GM23338 (cell line): Measurements from ENCODE around the gene SUB1. TPM values are rescaled to one million over a fixed set of nuclear protein-coding genes. Genes with fewer than 3 reads are reported as not detected.

Experiments used
- ATAC-seq: fragments of 200-7000 bp; cut with Tn5 transposase; 3 replicates; pipeline ENCODE4 v1.9.1; 2020
- DNase-seq: peaks from one replicate; pipeline ENCODE4 v3.0.0-alpha.2; 2015; ENCODE audit warnings: low spot score
- H2AFZ ChIP-seq: fragments of 200-600 bp; sonication (generic); 2 replicates; pipeline ENCODE4 v1.8.0; 2016; ENCODE audit warnings: antibody characterized with exemption, mild to moderate bottlenecking, moderate library complexity
- H3F3A ChIP-seq: fragments of 200-600 bp; sonication (generic); replicated peaks from 2 replicates; pipeline ENCODE4 v1.8.0; 2017; ENCODE audit warnings: antibody characterized with exemption, mixed run types, low read depth
- H3K27ac ChIP-seq: fragments of 200-600 bp; sonication (generic); 2 replicates; pipeline ENCODE4 v1.6.1; 2016; ENCODE audit warnings: low read depth
- H3K27me3 ChIP-seq: fragments of 200-600 bp; sonication (generic); 2 replicates; pipeline ENCODE4 v1.8.0; 2016; ENCODE audit warnings: mild to moderate bottlenecking, mixed run types, moderate library complexity; ENCODE audit not compliant: insufficient read depth
- H3K36me3 ChIP-seq: fragments of 200-600 bp; sonication (generic); 2 replicates; pipeline ENCODE4 v1.8.0; 2016; ENCODE audit warnings: mild to moderate bottlenecking; ENCODE audit not compliant: insufficient read depth
- H3K4me1 ChIP-seq: fragments of 200-600 bp; sonication (generic); 2 replicates; pipeline ENCODE4 v1.8.0; 2016; ENCODE audit warnings: mild to moderate bottlenecking, moderate library complexity; ENCODE audit not compliant: insufficient read depth
- H3K4me2 ChIP-seq: fragments of 200-600 bp; sonication (generic); 2 replicates; pipeline ENCODE4 v1.7.1; 2017; ENCODE audit warnings: mixed run types
- H3K4me3 ChIP-seq: fragments of 200-600 bp; sonication (generic); 2 replicates; pipeline ENCODE4 v1.6.1; 2016; ENCODE audit warnings: mixed run types
- H3K79me2 ChIP-seq: fragments of 200-600 bp; sonication (generic); replicated peaks from 2 replicates; pipeline ENCODE4 v1.8.0; 2017; ENCODE audit warnings: mild to moderate bottlenecking; ENCODE audit not compliant: insufficient read depth
- H3K9me2 ChIP-seq: fragments of 200-600 bp; sonication (generic); 2 replicates; pipeline ENCODE4 v1.8.0; 2017; ENCODE audit not compliant: insufficient read depth
- H4K20me1 ChIP-seq: fragments of 200-600 bp; sonication (generic); replicated peaks from 2 replicates; pipeline ENCODE4 v1.8.0; 2017; ENCODE audit warnings: mild to moderate bottlenecking; ENCODE audit not compliant: insufficient read depth
- H3K27ac Mint-ChIP-seq: 2 replicates; pipeline ENCODE4 v1.8.0; 2020; ENCODE audit warnings: inconsistent platforms, mild to moderate bottlenecking, moderate library complexity, mixed read lengths
- H3K27me3 Mint-ChIP-seq: 3 replicates; pipeline ENCODE4 v1.8.0; 2022; ENCODE audit warnings: low read depth, mild to moderate bottlenecking, moderate library complexity, mixed read lengths, inconsistent platforms; ENCODE audit not compliant: insufficient read depth, poor library complexity
- H3K36me3 Mint-ChIP-seq: 3 replicates; pipeline ENCODE4 v1.8.0; 2021; ENCODE audit warnings: low read depth, mild to moderate bottlenecking, inconsistent platforms, moderate library complexity, mixed read lengths
- H3K4me1 Mint-ChIP-seq: 3 replicates; pipeline ENCODE4 v1.8.0; 2020; ENCODE audit warnings: mild to moderate bottlenecking, inconsistent platforms, mixed read lengths
- H3K4me3 Mint-ChIP-seq: 3 replicates; pipeline ENCODE4 v1.8.0; 2021; ENCODE audit warnings: moderate library complexity, mild to moderate bottlenecking, inconsistent platforms, mixed read lengths
- H3K9me3 Mint-ChIP-seq: 3 replicates; pipeline ENCODE4 v1.8.0; 2020; ENCODE audit warnings: moderate library complexity, mild to moderate bottlenecking, inconsistent platforms, mixed read lengths
- EZH2phosphoT487 ChIP-seq: fragments of 200-600 bp; sonication (generic); IDR thresholded peaks from one replicate; pipeline ENCODE4 v1.8.1; 2018; ENCODE audit warnings: antibody characterized with exemption; ENCODE audit not compliant: unreplicated experiment
- JUNB ChIP-seq: IDR thresholded peaks from one replicate; pipeline ENCODE4 v1.6.1; 2016; ENCODE audit warnings: antibody characterized with exemption; ENCODE audit not compliant: unreplicated experiment
- NANOG ChIP-seq: IDR thresholded peaks from 2 replicates; pipeline ENCODE4 v1.6.1; 2016; ENCODE audit warnings: antibody characterized with exemption, borderline replicate concordance
- POLR2AphosphoS5 ChIP-seq: IDR thresholded peaks from 2 replicates; pipeline ENCODE4 v1.6.1; 2016; ENCODE audit warnings: antibody characterized with exemption, low read depth
- STAT1 ChIP-seq: IDR thresholded peaks from one replicate; pipeline ENCODE4 v1.6.1; 2016; ENCODE audit warnings: antibody characterized with exemption; ENCODE audit not compliant: unreplicated experiment
- ZNF114 ChIP-seq: fragments of 250-450 bp; sonication (Bioruptor Pico); IDR thresholded peaks from 2 replicates; pipeline ENCODE4 v1.5.0; 2020; ENCODE audit warnings: mild to moderate bottlenecking, moderate library complexity
- ZNF331 ChIP-seq: fragments of 250-450 bp; sonication (Bioruptor Pico); IDR thresholded peaks from 2 replicates; pipeline ENCODE4 v1.5.0; 2020; ENCODE audit warnings: low read depth, mild to moderate bottlenecking, moderate library complexity
- polyA plus RNA-seq: library from polyadenylated mRNA; unstranded; fragments of >200 nt; fragmentation: Nextera tagmentation; extraction: Ambion mirVana; gene quantifications from 2 replicates; pipeline ENCODE4 v1.2.1, GENCODE V29; 2016
- total RNA-seq: library from RNA; depleted of rRNA; stranded (reverse); fragments of >200 nt; shearing (Covaris generic); gene quantifications from 2 replicates; pipeline ENCODE4 v1.2.3, GENCODE V29; 2014
- TF ChIP-seq, protein P1 (sequence below): IDR thresholded peaks from one replicate; pipeline ENCODE4 v1.6.1; 2018; ENCODE audit warnings: antibody characterized with exemption; ENCODE audit not compliant: unreplicated experiment
- TF ChIP-seq, protein P2 (sequence below), 2 experiments: fragments of 200-600 bp in 1 of 2; sonication (generic) in 1 of 2; conservative IDR thresholded peaks; 2 replicates each; pipeline versions ENCODE4 v1.5.1 to v1.6.1; 2016 to 2017; ENCODE audit warnings: antibody characterized with exemption in 2 of 2, low read depth in 2 of 2, mild to moderate bottlenecking in 2 of 2, moderate library complexity in 1 of 2

The SUB1 gene
- total and polyA plus RNA-seq, 2 experiments from 2014 or later, result 365 to 1,041 TPM

DNA sequence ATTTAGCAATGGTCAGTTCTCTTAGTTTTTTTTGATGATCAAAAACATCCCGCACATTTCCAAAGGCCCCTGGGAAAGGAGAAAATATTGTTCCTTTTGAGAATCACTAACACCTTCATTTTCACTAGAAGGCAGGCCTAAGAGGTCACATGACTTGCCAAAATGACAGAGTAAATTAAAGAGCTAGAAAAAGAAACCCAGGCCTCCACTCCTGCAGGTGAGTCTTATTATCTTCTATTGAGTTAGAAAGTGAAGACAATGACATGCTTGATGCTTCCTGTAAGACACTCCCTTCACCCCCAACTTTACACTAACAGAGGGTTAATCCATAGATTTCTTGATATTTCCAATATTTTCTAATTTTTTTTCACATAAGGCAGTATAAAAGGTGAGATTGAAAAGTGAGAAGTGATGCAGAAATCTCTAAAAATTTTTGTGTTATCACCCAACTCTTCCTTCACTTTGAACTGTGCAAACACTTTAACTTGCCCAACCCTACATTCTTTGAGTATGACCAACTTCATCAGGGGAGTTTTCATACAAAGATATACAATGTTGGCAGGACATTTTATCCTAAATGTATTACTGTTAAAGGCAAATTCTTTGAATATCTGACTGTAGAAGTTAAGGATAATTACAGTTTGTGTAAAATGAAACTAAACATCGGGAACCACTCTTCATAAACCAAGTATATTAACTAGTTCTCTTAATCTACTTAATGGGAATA lies 57.1 kb downstream of the SUB1 start:
- ATAC-seq (no peak), DNase-seq (no peak)
- Histone ChIP-seq H3K27me3 (no peaks in the 10 kb centered on the region), H3K79me2 (no peaks in the 10 kb centered on the region), H2AFZ (0 out of 2 replicates have a peak overlapping the region, but pooled peaks have one; percentile 60), H3K36me3 (no peaks in the 10 kb centered on the region), H3K4me1 (no peaks in the 10 kb centered on the region), H3K27ac (no peak overlapping the region), H3K4me3 (no peak overlapping the region), H3K9me2 (no peaks in the 10 kb centered on the region), H4K20me1 (no peaks in the 10 kb centered on the region), H3K4me2 (no peak overlapping the region), H3F3A (no peaks in the 10 kb centered on the region)
- H3K27me3 Mint-ChIP-seq, result peaks cover 4% of the 10 kb centered on the region
- no peaks in the 10 kb centered on the region for H3K4me1 Mint-ChIP-seq
- no peaks in the 10 kb centered on the region; the same call in 2 of the 3 replicates for H3K36me3 Mint-ChIP-seq
- H3K27ac Mint-ChIP-seq, result no peak overlapping the region
- no peak for TF ChIP-seq STAT1
- peaks cover 6% of the 10 kb centered on the region; the same call in 2 of the 3 replicates for H3K9me3 Mint-ChIP-seq
- H3K4me3 Mint-ChIP-seq, result no peak overlapping the region

DNA sequence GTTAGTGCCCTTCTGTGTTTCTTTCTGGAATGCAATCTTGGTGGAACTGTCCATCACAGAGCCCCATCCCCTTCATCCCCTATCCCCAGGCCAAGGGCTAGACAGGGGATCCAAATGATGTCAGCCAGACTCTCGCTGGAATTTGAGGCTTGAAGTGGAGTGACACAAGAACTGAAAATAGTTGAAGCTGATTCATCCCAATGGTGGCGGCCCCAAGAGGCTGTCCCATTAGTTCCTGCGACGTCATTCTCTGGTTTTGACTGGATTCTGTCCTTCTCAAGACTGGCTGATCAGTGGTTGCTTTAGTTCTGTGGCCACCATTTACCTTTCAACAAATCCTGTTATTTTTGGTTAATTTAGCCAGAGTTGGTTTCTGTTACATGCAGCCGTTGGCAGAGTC lies 59.9 kb downstream of the SUB1 start:
- H3K27ac Mint-ChIP-seq, result no peak overlapping the region

DNA sequence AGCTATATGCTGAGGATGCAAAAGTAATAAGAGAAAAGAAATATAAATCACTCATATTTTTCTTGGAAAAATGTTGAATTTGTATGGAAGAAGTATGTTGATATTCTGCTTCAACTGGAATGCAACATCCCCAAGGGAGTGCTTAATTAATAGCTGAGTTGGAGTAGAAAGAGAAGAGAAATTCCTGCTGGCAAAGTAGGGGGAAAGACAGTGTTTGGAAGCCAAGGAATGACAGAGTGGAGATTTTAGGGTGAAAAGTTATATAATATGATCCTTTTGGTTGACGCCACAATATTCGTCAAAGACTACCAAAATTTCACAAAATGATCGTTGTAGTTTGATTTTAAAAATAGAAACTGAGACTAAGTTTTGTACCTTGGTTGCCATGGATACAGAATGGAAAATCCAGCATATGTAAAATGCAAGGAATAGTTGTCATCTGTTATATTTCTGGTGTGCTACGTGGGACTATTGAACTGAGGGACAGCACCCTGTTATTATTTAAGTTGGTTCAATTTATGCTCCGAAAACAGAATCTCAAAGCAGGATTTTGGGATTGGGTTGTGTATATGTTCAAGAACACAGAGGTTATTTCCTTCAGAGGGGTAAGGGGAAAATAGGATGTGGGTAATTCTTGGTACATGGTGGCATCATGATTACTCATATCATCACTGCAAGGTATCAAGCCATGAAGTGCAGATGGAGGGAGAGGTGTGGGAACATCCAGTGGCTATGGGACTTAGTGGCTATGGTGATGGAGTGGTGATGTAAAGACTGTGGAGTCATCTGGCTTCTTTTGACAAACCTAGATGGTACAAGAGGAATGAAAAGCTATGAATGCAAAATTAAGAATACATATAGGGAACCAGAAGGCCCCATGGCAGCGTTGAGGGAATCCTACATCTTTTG lies 61.0 kb downstream of the SUB1 start:
- H3K4me1 Mint-ChIP-seq, result no peaks in the 10 kb centered on the region
- peaks cover 7% of the 10 kb centered on the region for H3K9me3 Mint-ChIP-seq
- no peak for TF ChIP-seq ZNF114 (CRISPR knock-in tag)
- TF ChIP-seq, protein P1, sequence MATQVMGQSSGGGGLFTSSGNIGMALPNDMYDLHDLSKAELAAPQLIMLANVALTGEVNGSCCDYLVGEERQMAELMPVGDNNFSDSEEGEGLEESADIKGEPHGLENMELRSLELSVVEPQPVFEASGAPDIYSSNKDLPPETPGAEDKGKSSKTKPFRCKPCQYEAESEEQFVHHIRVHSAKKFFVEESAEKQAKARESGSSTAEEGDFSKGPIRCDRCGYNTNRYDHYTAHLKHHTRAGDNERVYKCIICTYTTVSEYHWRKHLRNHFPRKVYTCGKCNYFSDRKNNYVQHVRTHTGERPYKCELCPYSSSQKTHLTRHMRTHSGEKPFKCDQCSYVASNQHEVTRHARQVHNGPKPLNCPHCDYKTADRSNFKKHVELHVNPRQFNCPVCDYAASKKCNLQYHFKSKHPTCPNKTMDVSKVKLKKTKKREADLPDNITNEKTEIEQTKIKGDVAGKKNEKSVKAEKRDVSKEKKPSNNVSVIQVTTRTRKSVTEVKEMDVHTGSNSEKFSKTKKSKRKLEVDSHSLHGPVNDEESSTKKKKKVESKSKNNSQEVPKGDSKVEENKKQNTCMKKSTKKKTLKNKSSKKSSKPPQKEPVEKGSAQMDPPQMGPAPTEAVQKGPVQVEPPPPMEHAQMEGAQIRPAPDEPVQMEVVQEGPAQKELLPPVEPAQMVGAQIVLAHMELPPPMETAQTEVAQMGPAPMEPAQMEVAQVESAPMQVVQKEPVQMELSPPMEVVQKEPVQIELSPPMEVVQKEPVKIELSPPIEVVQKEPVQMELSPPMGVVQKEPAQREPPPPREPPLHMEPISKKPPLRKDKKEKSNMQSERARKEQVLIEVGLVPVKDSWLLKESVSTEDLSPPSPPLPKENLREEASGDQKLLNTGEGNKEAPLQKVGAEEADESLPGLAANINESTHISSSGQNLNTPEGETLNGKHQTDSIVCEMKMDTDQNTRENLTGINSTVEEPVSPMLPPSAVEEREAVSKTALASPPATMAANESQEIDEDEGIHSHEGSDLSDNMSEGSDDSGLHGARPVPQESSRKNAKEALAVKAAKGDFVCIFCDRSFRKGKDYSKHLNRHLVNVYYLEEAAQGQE, result no peak
- TF ChIP-seq EZH2phosphoT487, result no peak
- TF ChIP-seq NANOG, result no peak
- TF ChIP-seq POLR2AphosphoS5, result no peak
- TF ChIP-seq JUNB, result no peak
- TF ChIP-seq STAT1, result no peak
- no peak for TF ChIP-seq ZNF331

More for the DNA sequence above, 59.9 kb downstream of the SUB1 start:
- peaks cover 11% of the 10 kb centered on the region for H3K9me3 Mint-ChIP-seq
- Histone ChIP-seq H3K4me1 (no peaks in the 10 kb centered on the region), H3K4me2 (no peak overlapping the region), H2AFZ (no peak overlapping the region), H3K79me2 (no peaks in the 10 kb centered on the region), H3K4me3 (no peak overlapping the region), H3K9me2 (no peaks in the 10 kb centered on the region), H4K20me1 (no peaks in the 10 kb centered on the region), H3F3A (no peaks in the 10 kb centered on the region), H3K36me3 (no peaks in the 10 kb centered on the region), H3K27me3 (no peaks in the 10 kb centered on the region), H3K27ac (no peak overlapping the region)
- ATAC-seq, result no peak
- H3K4me3 Mint-ChIP-seq, result no peak overlapping the region
- no peak for TF ChIP-seq JUNB
- TF ChIP-seq, protein P2, sequence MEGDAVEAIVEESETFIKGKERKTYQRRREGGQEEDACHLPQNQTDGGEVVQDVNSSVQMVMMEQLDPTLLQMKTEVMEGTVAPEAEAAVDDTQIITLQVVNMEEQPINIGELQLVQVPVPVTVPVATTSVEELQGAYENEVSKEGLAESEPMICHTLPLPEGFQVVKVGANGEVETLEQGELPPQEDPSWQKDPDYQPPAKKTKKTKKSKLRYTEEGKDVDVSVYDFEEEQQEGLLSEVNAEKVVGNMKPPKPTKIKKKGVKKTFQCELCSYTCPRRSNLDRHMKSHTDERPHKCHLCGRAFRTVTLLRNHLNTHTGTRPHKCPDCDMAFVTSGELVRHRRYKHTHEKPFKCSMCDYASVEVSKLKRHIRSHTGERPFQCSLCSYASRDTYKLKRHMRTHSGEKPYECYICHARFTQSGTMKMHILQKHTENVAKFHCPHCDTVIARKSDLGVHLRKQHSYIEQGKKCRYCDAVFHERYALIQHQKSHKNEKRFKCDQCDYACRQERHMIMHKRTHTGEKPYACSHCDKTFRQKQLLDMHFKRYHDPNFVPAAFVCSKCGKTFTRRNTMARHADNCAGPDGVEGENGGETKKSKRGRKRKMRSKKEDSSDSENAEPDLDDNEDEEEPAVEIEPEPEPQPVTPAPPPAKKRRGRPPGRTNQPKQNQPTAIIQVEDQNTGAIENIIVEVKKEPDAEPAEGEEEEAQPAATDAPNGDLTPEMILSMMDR (conservative IDR thresholded peaks at IDR 0.05; ENCODE audit: low read depth in 2 of 2), result 0 out of 4 replicates have a peak, but pooled peaks of 1 of the 2 experiments have one; percentile 5
- no peaks in the 10 kb centered on the region; the same call in 2 of the 3 replicates for H3K36me3 Mint-ChIP-seq
- peak; percentile 4 for DNase-seq
- H3K4me1 Mint-ChIP-seq, result no peaks in the 10 kb centered on the region
- H3K27me3 Mint-ChIP-seq, result peaks cover 2% of the 10 kb centered on the region

More for the DNA sequence above, 61.0 kb downstream of the SUB1 start:
- no peaks in the 10 kb centered on the region for H3K36me3 Mint-ChIP-seq
- Histone ChIP-seq H3K4me1 (no peaks in the 10 kb centered on the region), H3K36me3 (no peaks in the 10 kb centered on the region), H3K79me2 (no peaks in the 10 kb centered on the region), H3K4me3 (no peak overlapping the region), H3K9me2 (no peaks in the 10 kb centered on the region), H2AFZ (no peak overlapping the region), H3K27me3 (no peaks in the 10 kb centered on the region), H3F3A (no peaks in the 10 kb centered on the region), H4K20me1 (no peaks in the 10 kb centered on the region), H3K27ac (no peak overlapping the region), H3K4me2 (no peak overlapping the region)
- ATAC-seq (no peak), DNase-seq (no peak)
- no peak overlapping the region for H3K27ac Mint-ChIP-seq
- peaks cover 2% of the 10 kb centered on the region for H3K27me3 Mint-ChIP-seq
- no peak overlapping the region for H3K4me3 Mint-ChIP-seq
